HL-60 (cell line): ENCODE results near the gene NRP1.
"Not testable (repeated sequence)": the region's sequence is repeated elsewhere in the genome, so short reads cannot be mapped to it uniquely, and the experiment has no call there.

Experiments used
- DNase-seq, 2 experiments: peaks; one replicate each; pipeline ENCODE4 v3.0.0-alpha.2; 2010 to 2020; ENCODE audit warnings: low read depth in 1 of 2, low spot score in 1 of 2
- H3K27ac ChIP-seq: fragments of 250-450 bp; sonication (Bioruptor Pico); replicated peaks from 2 replicates; pipeline ENCODE4 v1.5.1; 2020; ENCODE audit warnings: mild to moderate bottlenecking, moderate library complexity
- H3K27me3 ChIP-seq: fragments of 250-450 bp; sonication (Bioruptor Pico); 2 replicates; pipeline ENCODE4 v1.5.1; 2021; ENCODE audit warnings: mild to moderate bottlenecking, moderate library complexity; ENCODE audit not compliant: insufficient read depth, poor library complexity, severe bottlenecking
- H3K4me3 ChIP-seq: replicated peaks from 2 replicates; pipeline ENCODE4 v1.5.1; 2011; ENCODE audit warnings: mild to moderate bottlenecking, control low read depth, low read length; ENCODE audit not compliant: insufficient read depth
- CTCF ChIP-seq: IDR thresholded peaks from one replicate; pipeline ENCODE4 v1.5.1; 2011; ENCODE audit warnings: low read length, control low read depth, inconsistent platforms; ENCODE audit not compliant: insufficient read depth
- GABPA ChIP-seq: IDR thresholded peaks from 2 replicates; pipeline ENCODE4 v1.6.1; 2012; ENCODE audit warnings: low read depth
- POLR2AphosphoS5 ChIP-seq: IDR thresholded peaks from 2 replicates; pipeline ENCODE4 v1.6.1; 2012; ENCODE audit warnings: low read depth
- REST ChIP-seq: IDR thresholded peaks from 2 replicates; pipeline ENCODE4 v1.6.1; 2012; ENCODE audit warnings: low read depth; ENCODE audit not compliant: insufficient replicate concordance
- SPI1 ChIP-seq: IDR thresholded peaks from 2 replicates; pipeline ENCODE4 v1.6.1; 2012; ENCODE audit warnings: low read depth, mild to moderate bottlenecking, borderline replicate concordance
- long read RNA-seq: library from polyadenylated mRNA; unstranded; transcript quantifications from one replicate; pipeline ENCODE4 v2.0.0, GENCODE V29; 2020

NRP1 gene
- long read RNA-seq, partial matches to known transcripts: 0 of 1 reads
- long read RNA-seq, other reads (novel, unspliced or antisense): 0 of 1 reads

- peak within 1 kb of the TSS; percentile 71 for H3K4me3 ChIP-seq
- peak; percentile 18 to 50 for DNase-seq
- TF ChIP-seq POLR2AphosphoS5: peak; percentile 10; the same call in 1 of the 2 replicates
- TF ChIP-seq CTCF: no peak
- TF ChIP-seq SPI1: no peak
- no peak for TF ChIP-seq GABPA
- H3K27me3 ChIP-seq: peaks cover 24% of the 10 kb centered on the region
- H3K27ac ChIP-seq: no peak within 1 kb of the TSS
Measured at GRCh38 chr10:33334153-33334804, at the start of gene NRP1. NRP1 (minus strand) TSS chr10:33334667; CDS start chr10:33334382, 285 bp downstream.

- H3K27me3 ChIP-seq, H3K27ac ChIP-seq, DNase-seq, H3K4me3 ChIP-seq: not testable (repeated sequence)
Measured at GRCh38 chr10:33384201-33384600, 49.7 kb upstream of the NRP1 start.

- TF ChIP-seq GABPA (no peak), POLR2AphosphoS5 (no peak), REST (no peak), CTCF (no peak)
- Histone ChIP-seq H3K27ac (no peak overlapping the region), H3K4me3 (no peak overlapping the region), H3K27me3 (no peaks in the 10 kb centered on the region)
- DNase-seq: no peak
Measured at GRCh38 chr10:33382921-33383713, 48.6 kb upstream of the NRP1 start.

GRCh38 chr10:33382216-33382600 is 47.7 kb upstream of the NRP1 start:
- Histone ChIP-seq H3K27ac (no peak overlapping the region), H3K27me3 (no peaks in the 10 kb centered on the region), H3K4me3 (no peak overlapping the region)
- TF ChIP-seq SPI1 (no peak), REST (no peak), GABPA (no peak)
- no peak for DNase-seq
